ENCODE data around the gene KRTAP1-4. TPM values are rescaled to one million over a fixed set of nuclear protein-coding genes. Genes with fewer than 3 reads are reported as not detected.
"Not testable (repeated sequence)": the region's sequence is repeated elsewhere in the genome, so short reads cannot be mapped to it uniquely, and the experiment has no call there.

KRTAP1-4 gene
- total RNA-seq, 1 donor from 2014 or later: not detected

GRCh38 chr17:41004397-41004796, 25.6 kb downstream of the KRTAP1-4 start:
- TF ChIP-seq CTCF (IDR thresholded peaks at IDR 0.05; ENCODE audit: insufficient read depth, low read length, severe bottlenecking): no peak
- no peaks in the 10 kb centered on the region for H3K27me3 ChIP-seq (ENCODE audit: control insufficient read depth, insufficient read depth, low read length)
- DNase-seq (ENCODE audit: low read depth): no peak
- FAIRE-seq: no peak
- no peak overlapping the region for H3K4me3 ChIP-seq (ENCODE audit: low read depth, low read length)
- no peaks in the 10 kb centered on the region for H3K36me3 ChIP-seq (ENCODE audit: control insufficient read depth, insufficient read depth, low read length)

GRCh38 chr17:41003926-41004325, 26.1 kb downstream of the KRTAP1-4 start:
- Histone ChIP-seq H3K36me3 (ENCODE audit: control insufficient read depth, insufficient read depth, low read length) (no peaks in the 10 kb centered on the region), H3K4me3 (ENCODE audit: low read depth, low read length) (no peak overlapping the region), H3K27me3 (ENCODE audit: control insufficient read depth, insufficient read depth, low read length) (no peaks in the 10 kb centered on the region)
- TF ChIP-seq CTCF (IDR thresholded peaks at IDR 0.05; ENCODE audit: insufficient read depth, low read length, severe bottlenecking): no peak
- FAIRE-seq: no peak
- DNase-seq (ENCODE audit: low read depth): no peak

- DNase-seq (ENCODE audit: low read depth) (peak; percentile 90), FAIRE-seq (no peak)
- no peaks in the 10 kb centered on the region for H3K36me3 ChIP-seq (ENCODE audit: control insufficient read depth, insufficient read depth, low read length)
- no peak for TF ChIP-seq CTCF (IDR thresholded peaks at IDR 0.05; ENCODE audit: insufficient read depth, low read length, severe bottlenecking)
- H3K4me3 ChIP-seq (ENCODE audit: low read depth, low read length): no peak overlapping the region
- no peaks in the 10 kb centered on the region for H3K27me3 ChIP-seq (ENCODE audit: control insufficient read depth, insufficient read depth, low read length)
Observed at GRCh38 chr17:41002814-41003213, 27.2 kb downstream of the KRTAP1-4 start.

- FAIRE-seq (no peak), DNase-seq (ENCODE audit: low read depth) (no peak)
- no peak for TF ChIP-seq CTCF (IDR thresholded peaks at IDR 0.05; ENCODE audit: insufficient read depth, low read length, severe bottlenecking)
Observed at GRCh38 chr17:41001795-41002194, 28.2 kb downstream of the KRTAP1-4 start.

GRCh38 chr17:40999563-40999962, 30.4 kb downstream of the KRTAP1-4 start, which contains the start of gene KRTAP3-2:
Gene KRTAP3-2 (minus strand): TSS chr17:40999906. CDS start chr17:40999853, 53 bp downstream.
- not testable (repeated sequence) for H3K4me3 ChIP-seq (ENCODE audit: low read depth, low read length); H3K36me3 ChIP-seq (ENCODE audit: control insufficient read depth, insufficient read depth, low read length); DNase-seq (ENCODE audit: low read depth); H3K27me3 ChIP-seq (ENCODE audit: control insufficient read depth, insufficient read depth, low read length)
- FAIRE-seq: peak; percentile 55

More at GRCh38 chr17:41001795-41002194, 28.2 kb downstream of the KRTAP1-4 start:
- Histone ChIP-seq H3K4me3 (ENCODE audit: low read depth, low read length) (no peak overlapping the region), H3K36me3 (ENCODE audit: control insufficient read depth, insufficient read depth, low read length) (no peaks in the 10 kb centered on the region), H3K27me3 (ENCODE audit: control insufficient read depth, insufficient read depth, low read length) (no peaks in the 10 kb centered on the region)

- H3K4me3 ChIP-seq (ENCODE audit: low read depth, low read length): no peak overlapping the region
- H3K36me3 ChIP-seq (ENCODE audit: control insufficient read depth, insufficient read depth, low read length): no peaks in the 10 kb centered on the region
- H3K27me3 ChIP-seq (ENCODE audit: control insufficient read depth, insufficient read depth, low read length): no peaks in the 10 kb centered on the region
- FAIRE-seq (no peak), DNase-seq (ENCODE audit: low read depth) (no peak)
- no peak for TF ChIP-seq CTCF (IDR thresholded peaks at IDR 0.05; ENCODE audit: insufficient read depth, low read length, severe bottlenecking)
Observed at GRCh38 chr17:40997361-40997760, 32.6 kb downstream of the KRTAP1-4 start.
